Measurements from ENCODE around the gene SSH2. TPM values are rescaled to one million over a fixed set of nuclear protein-coding genes. Genes with fewer than 3 reads are reported as not detected.
A peak's percentile ranks its signal among the peaks of the same experiment; 100 is the strongest.

Gene SSH2
- total and polyA plus RNA-seq, 2 of the 13 experiments (the other 11 are each of a cell fraction or from before 2014, with no cell fraction given), result 6.0 to 6.4 TPM

GRCh38 chr17:29583324-29584248 lies 346.4 kb downstream of the SSH2 start:
- FAIRE-seq, result no peak
- Histone ChIP-seq H3K36me3 (replicated peaks in 1 of 2; ENCODE audit: control insufficient read depth in 1 of 2, insufficient read depth in 2 of 2, low read length in 2 of 2) (peaks cover 1 to 3% of the 10 kb centered on the region in 2 experiments; a peak in 4 of 5 replicates), H4K20me1 (ENCODE audit: insufficient read depth, low read length) (peaks cover 14% of the 10 kb centered on the region; the same call in 1 of the 2 replicates), H3K4me3 (replicated peaks in 1 of 3; ENCODE audit: insufficient read depth in 1 of 3, low read depth in 2 of 3, low read length in 3 of 3) (no peak overlapping the region), H3K4me1 (ENCODE audit: insufficient read depth, low read length) (peaks cover 31% of the 10 kb centered on the region), H3K79me2 (ENCODE audit: insufficient read depth, low read length) (peaks cover 20% of the 10 kb centered on the region), H3K27me3 (ENCODE audit: control insufficient read depth in 1 of 2, insufficient read depth in 2 of 2, low read length in 2 of 2) (no peaks in the 10 kb centered on the region), H3K9me3 (ENCODE audit: low read length) (no peaks in the 10 kb centered on the region), H3K9ac (ENCODE audit: insufficient read depth, low read depth, low read length) (no peak overlapping the region), H2AFZ (ENCODE audit: low read length) (no peak overlapping the region), H3K27ac (ENCODE audit: extremely low read length, insufficient read depth, low read length) (no peak overlapping the region), H3K4me2 (ENCODE audit: low read depth, low read length) (no peak overlapping the region)
- no TSS peak for BruUV-seq (replicated peaks)
- in situ Hi-C loops (cut with HindIII; ENCODE audit: extremely low pct_ligation_motif_present, low pct_unique_long_range_greater_than_20kb), result loop anchor here (5.0 kb wide), 1 partner anchor 34 kb away; no protein-coding TSS in a partner anchor
- ChIA-PET POLR2A (no interaction called here), CTCF (ENCODE audit: low intra/inter-chr PET ratio, low total read pairs) (no interaction called here)
- 97% methylated on average over 6 of the region's 16 CpGs for WGBS (ENCODE audit: low lambda C conversion rate)
- DNase-seq (ENCODE audit: low spot score), result no peak
- ATAC-seq, result no peak
- intact Hi-C loops (cut with micrococcal nuclease; ENCODE audit: unreplicated experiment), result no loop called here
- peak; percentile 98 for TF ChIP-seq ZNF331 (CRISPR knock-in tag; IDR thresholded peaks at IDR 0.05)
- no peak for TF ChIP-seq RFX1 (IDR thresholded peaks at IDR 0.05)
- no peak for TF ChIP-seq ZNF326 (CRISPR knock-in tag; IDR thresholded peaks at IDR 0.05; ENCODE audit: borderline replicate concordance)

GRCh38 chr17:29582772-29583171 lies 347.3 kb downstream of the SSH2 start:
- FAIRE-seq, result no peak
- no peak for ATAC-seq
- Histone ChIP-seq H4K20me1 (ENCODE audit: insufficient read depth, low read length) (peaks cover 5% of the 10 kb centered on the region; the same call in 1 of the 2 replicates), H3K9me3 (ENCODE audit: low read length) (no peaks in the 10 kb centered on the region), H3K36me3 (replicated peaks in 1 of 2; ENCODE audit: control insufficient read depth in 1 of 2, insufficient read depth in 2 of 2, low read length in 2 of 2) (peaks cover 6 to 7% of the 10 kb centered on the region in 2 experiments; a peak in 4 of 5 replicates), H3K4me1 (ENCODE audit: insufficient read depth, low read length) (peaks cover 25% of the 10 kb centered on the region), H3K27me3 (ENCODE audit: control insufficient read depth in 1 of 2, insufficient read depth in 2 of 2, low read length in 2 of 2) (no peaks in the 10 kb centered on the region), H2AFZ (ENCODE audit: low read length) (no peak overlapping the region), H3K4me3 (replicated peaks in 1 of 3; ENCODE audit: insufficient read depth in 1 of 3, low read depth in 2 of 3, low read length in 3 of 3) (no peak overlapping the region), H3K27ac (ENCODE audit: extremely low read length, insufficient read depth, low read length) (no peak overlapping the region), H3K79me2 (ENCODE audit: insufficient read depth, low read length) (peaks cover 12% of the 10 kb centered on the region), H3K4me2 (ENCODE audit: low read depth, low read length) (no peak overlapping the region), H3K9ac (ENCODE audit: insufficient read depth, low read depth, low read length) (no peak overlapping the region)
- BruUV-seq (replicated peaks), result no TSS peak
- 94% methylated on average over 7 of the region's 13 CpGs for WGBS (ENCODE audit: low lambda C conversion rate)
- ChIA-PET POLR2A (no interaction called here), CTCF (ENCODE audit: low intra/inter-chr PET ratio, low total read pairs) (interaction anchor here (0.6 kb wide), 1 partner anchor 9 kb away, joined by 3 read pairs; no protein-coding TSS in a partner anchor)
- no peak for DNase-seq (ENCODE audit: low spot score)
- in situ Hi-C loops (cut with HindIII; ENCODE audit: extremely low pct_ligation_motif_present, low pct_unique_long_range_greater_than_20kb), result loop anchor here (5.0 kb wide), 1 partner anchor 35 kb away; no protein-coding TSS in a partner anchor
- intact Hi-C loops (cut with micrococcal nuclease; ENCODE audit: unreplicated experiment), result no loop called here
- TF ChIP-seq ZNF615 (CRISPR knock-in tag; IDR thresholded peaks at IDR 0.05; ENCODE audit: borderline replicate concordance), result no peak
- no peak for TF ChIP-seq ZNF597 (CRISPR knock-in tag; IDR thresholded peaks at IDR 0.05)
- TF ChIP-seq ZBTB46 (CRISPR knock-in tag; IDR thresholded peaks at IDR 0.05; ENCODE audit: borderline replicate concordance), result no peak
- TF ChIP-seq ZNF451 (CRISPR knock-in tag; IDR thresholded peaks at IDR 0.05), result no peak
- TF ChIP-seq BRF2 (CRISPR knock-in tag; IDR thresholded peaks at IDR 0.05), result no peak
- no peak for TF ChIP-seq ZNF75D (CRISPR knock-in tag; IDR thresholded peaks at IDR 0.05; ENCODE audit: borderline replicate concordance)
- no peak for TF ChIP-seq TOPORS (CRISPR knock-in tag; IDR thresholded peaks at IDR 0.05)
- no peak for TF ChIP-seq MEIS2 (CRISPR knock-in tag; IDR thresholded peaks at IDR 0.05)
- TF ChIP-seq CENPX (CRISPR knock-in tag; IDR thresholded peaks at IDR 0.05), result no peak
- TF ChIP-seq ISL2 (CRISPR knock-in tag; IDR thresholded peaks at IDR 0.05), result no peak

Data from HepG2 (cell line).